HEK293 (cell line): Measurements from ENCODE around the gene GBA3.

Experiments used
- CTCF ChIA-PET: fragments of 350-600 bp; formaldehyde crosslinking; extraction: SDS; loops from one replicate; lab custom pipeline; 2021; ENCODE audit warnings: antibody characterized with exemption; lab: Yijun Ruan, JAX
- POLR2A ChIA-PET: fragments of 300-600 bp; formaldehyde crosslinking; extraction: SDS; loops from one replicate; lab custom pipeline; 2020; ENCODE audit warnings: antibody characterized with exemption, inconsistent platforms; lab: Yijun Ruan, JAX
- H3K27ac ChIP-seq: fragments of 200-500 bp; sonication (Bioruptor generic); 2 replicates; pipeline ENCODE4 v1.5.1; 2014; ENCODE audit warnings: low read depth, low read length, control low read depth, inconsistent platforms; ENCODE audit errors: extremely low read depth
- H3K36me3 ChIP-seq, 2 experiments: fragments of 200-500 bp in 1 of 2; sonication (Bioruptor generic) in 1 of 2; 1 replicate in 1 of 2; 2 replicates in 1 of 2; pipeline ENCODE4 v1.5.1; 2014 to 2017; ENCODE audit warnings: inconsistent platforms in 2 of 2, low read length in 2 of 2; ENCODE audit not compliant: control insufficient read depth in 2 of 2, insufficient read depth in 1 of 2
- H3K4me1 ChIP-seq: fragments of 200-500 bp; sonication (Bioruptor generic); 2 replicates; pipeline ENCODE4 v1.5.1; 2014; ENCODE audit warnings: mild to moderate bottlenecking, low read length, inconsistent platforms; ENCODE audit not compliant: control insufficient read depth, insufficient read depth
- H3K4me3 ChIP-seq: 2 replicates; pipeline ENCODE4 v1.5.1; 2011; ENCODE audit warnings: low read depth, mild to moderate bottlenecking, control low read depth, low read length, moderate library complexity
- H3K9me3 ChIP-seq: fragments of 200-500 bp; sonication (Bioruptor generic); 2 replicates; pipeline ENCODE4 v1.5.1; 2014; ENCODE audit warnings: low read depth, low read length, inconsistent platforms; ENCODE audit not compliant: control insufficient read depth, insufficient read depth
- IKZF3 ChIP-seq: fragments of 450-650 bp; IDR thresholded peaks from 2 replicates; pipeline ENCODE4 v1.5.0; 2018; ENCODE audit warnings: missing biosample characterization, mild to moderate bottlenecking, missing genetic modification characterization, moderate library complexity
- KLF16 ChIP-seq: fragments of 450-650 bp; formaldehyde crosslinking; IDR thresholded peaks from 2 replicates; pipeline ENCODE4 v1.5.1; 2017; ENCODE audit warnings: missing biosample characterization, missing genetic modification characterization
- OVOL3 ChIP-seq: fragments of 450-650 bp; formaldehyde crosslinking; IDR thresholded peaks from 2 replicates; pipeline ENCODE4 v1.5.1; 2016; ENCODE audit warnings: missing biosample characterization, missing genetic modification characterization
- PRDM1 ChIP-seq: fragments of 450-650 bp; formaldehyde crosslinking; IDR thresholded peaks from 2 replicates; pipeline ENCODE4; 2016; ENCODE audit warnings: missing biosample characterization, missing genetic modification characterization
- ZBTB48 ChIP-seq: fragments of 450-650 bp; formaldehyde crosslinking; IDR thresholded peaks from 2 replicates; pipeline ENCODE4 v1.5.1; 2016; ENCODE audit warnings: missing biosample characterization, missing genetic modification characterization
- ZFP3 ChIP-seq: fragments of 450-650 bp; formaldehyde crosslinking; IDR thresholded peaks from 2 replicates; pipeline ENCODE4 v1.5.1; 2016; ENCODE audit warnings: low read depth, missing biosample characterization, missing genetic modification characterization
- ZIC2 ChIP-seq: fragments of 450-650 bp; formaldehyde crosslinking; IDR thresholded peaks from 2 replicates; pipeline ENCODE4 v1.5.1; 2016; ENCODE audit warnings: missing biosample characterization, missing genetic modification characterization
- ZNF175 ChIP-seq: fragments of 450-650 bp; formaldehyde crosslinking; IDR thresholded peaks from 2 replicates; pipeline ENCODE4 v1.5.1; 2016; ENCODE audit warnings: missing biosample characterization, missing genetic modification characterization
- ZNF18 ChIP-seq: fragments of 450-650 bp; formaldehyde crosslinking; IDR thresholded peaks from 2 replicates; pipeline ENCODE4 v1.5.1; 2016; ENCODE audit warnings: missing biosample characterization, missing genetic modification characterization
- ZNF211 ChIP-seq: fragments of 450-650 bp; formaldehyde crosslinking; IDR thresholded peaks from 2 replicates; pipeline ENCODE4 v1.5.1; 2016; ENCODE audit warnings: low read depth, missing biosample characterization, missing genetic modification characterization
- ZNF214 ChIP-seq: fragments of 450-650 bp; formaldehyde crosslinking; IDR thresholded peaks from 2 replicates; pipeline ENCODE4 v1.5.1; 2017; ENCODE audit warnings: missing biosample characterization, mild to moderate bottlenecking, missing genetic modification characterization, borderline replicate concordance
- ZNF223 ChIP-seq: fragments of 450-650 bp; formaldehyde crosslinking; IDR thresholded peaks from 2 replicates; pipeline ENCODE4 v1.5.1; 2016; ENCODE audit warnings: missing biosample characterization, missing genetic modification characterization
- ZNF266 ChIP-seq: fragments of 450-650 bp; formaldehyde crosslinking; IDR thresholded peaks from 2 replicates; pipeline ENCODE4 v1.5.1; 2016; ENCODE audit warnings: missing biosample characterization, missing genetic modification characterization, low read depth
- ZNF391 ChIP-seq: fragments of 450-650 bp; formaldehyde crosslinking; IDR thresholded peaks from 2 replicates; pipeline ENCODE4 v1.5.1; 2016; ENCODE audit warnings: low read depth, missing biosample characterization, missing genetic modification characterization, borderline replicate concordance
- ZNF548 ChIP-seq: fragments of 450-650 bp; formaldehyde crosslinking; IDR thresholded peaks from 2 replicates; pipeline ENCODE4 v1.5.1; 2016; ENCODE audit warnings: missing biosample characterization, missing genetic modification characterization
- ZNF571 ChIP-seq: fragments of 450-650 bp; formaldehyde crosslinking; IDR thresholded peaks from 2 replicates; pipeline ENCODE4 v1.5.0; 2017; ENCODE audit warnings: missing biosample characterization, missing genetic modification characterization
- ZNF660 ChIP-seq: fragments of 450-650 bp; IDR thresholded peaks from 2 replicates; pipeline ENCODE4 v1.5.1; 2018; ENCODE audit warnings: missing biosample characterization, mild to moderate bottlenecking, missing genetic modification characterization
- ZNF747 ChIP-seq: fragments of 450-650 bp; formaldehyde crosslinking; IDR thresholded peaks from 2 replicates; pipeline ENCODE4 v1.5.1; 2016; ENCODE audit warnings: missing biosample characterization, missing genetic modification characterization
- ZNF76 ChIP-seq: fragments of 450-650 bp; formaldehyde crosslinking; IDR thresholded peaks from 2 replicates; pipeline ENCODE4; 2016; ENCODE audit warnings: low read depth, missing biosample characterization, missing genetic modification characterization, borderline replicate concordance
- ZNF768 ChIP-seq: fragments of 450-650 bp; formaldehyde crosslinking; IDR thresholded peaks from 2 replicates; pipeline ENCODE4 v1.5.1; 2018; ENCODE audit warnings: missing biosample characterization, mild to moderate bottlenecking, missing genetic modification characterization
- ZNF777 ChIP-seq: fragments of 450-650 bp; formaldehyde crosslinking; IDR thresholded peaks from 2 replicates; pipeline ENCODE4 v1.5.1; 2017; ENCODE audit warnings: missing biosample characterization, missing genetic modification characterization, borderline replicate concordance
- ZNF791 ChIP-seq: fragments of 450-650 bp; formaldehyde crosslinking; IDR thresholded peaks from 2 replicates; pipeline ENCODE4 v1.5.1; 2016; ENCODE audit warnings: missing biosample characterization, missing genetic modification characterization
- TF ChIP-seq, protein P1 (sequence below): fragments of 450-650 bp; formaldehyde crosslinking; IDR thresholded peaks from 2 replicates; pipeline ENCODE4 v1.5.1; 2016; ENCODE audit warnings: missing biosample characterization, missing genetic modification characterization
- TF ChIP-seq, protein P2 (sequence below): fragments of 450-650 bp; formaldehyde crosslinking; IDR thresholded peaks from 2 replicates; pipeline ENCODE4 v1.5.1; 2016; ENCODE audit warnings: missing biosample characterization, missing genetic modification characterization
- TF ChIP-seq, protein P3 (sequence below): fragments of 450-650 bp; IDR thresholded peaks from 2 replicates; pipeline ENCODE4 v1.5.1; 2018; ENCODE audit warnings: missing biosample characterization, mild to moderate bottlenecking, missing genetic modification characterization
- TF ChIP-seq, protein P4 (sequence below): fragments of 450-650 bp; formaldehyde crosslinking; IDR thresholded peaks from 2 replicates; pipeline ENCODE4 v1.5.1; 2017; ENCODE audit warnings: missing biosample characterization, missing genetic modification characterization

The GBA3 gene

DNA sequence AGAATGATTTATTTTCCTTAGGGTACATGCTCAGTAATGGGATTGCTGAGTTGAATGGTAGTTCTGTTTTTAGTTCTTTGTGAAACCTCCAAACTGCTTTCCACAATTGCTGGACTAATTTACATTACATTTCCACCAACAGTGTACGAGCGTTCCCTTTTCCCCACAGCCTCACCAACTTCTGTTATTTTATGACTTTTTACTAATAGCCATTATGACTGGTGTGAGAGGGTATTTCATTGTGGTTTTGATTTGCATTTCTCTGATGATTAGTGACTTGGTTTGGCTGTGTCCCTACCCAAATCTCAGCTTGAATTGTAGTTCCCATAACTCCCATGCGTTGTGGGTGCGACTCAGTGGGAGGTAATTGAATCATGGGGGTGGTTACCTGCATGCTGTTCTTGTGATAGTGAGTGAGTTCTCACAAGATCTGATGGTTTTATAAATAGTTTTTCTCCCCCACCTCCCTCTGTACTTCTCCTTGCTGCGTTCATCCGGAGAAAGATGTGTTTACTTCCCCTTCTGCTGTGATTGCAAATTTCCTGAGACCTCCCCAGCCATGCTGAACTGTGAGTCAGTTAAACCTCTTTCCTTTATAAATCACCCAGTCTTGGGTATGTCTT lies 95.1 kb downstream of the GBA3 start:
- H3K27ac ChIP-seq, result no peak overlapping the region
- H3K36me3 ChIP-seq, result no peaks in the 10 kb centered on the region
- TF ChIP-seq, protein P1, sequence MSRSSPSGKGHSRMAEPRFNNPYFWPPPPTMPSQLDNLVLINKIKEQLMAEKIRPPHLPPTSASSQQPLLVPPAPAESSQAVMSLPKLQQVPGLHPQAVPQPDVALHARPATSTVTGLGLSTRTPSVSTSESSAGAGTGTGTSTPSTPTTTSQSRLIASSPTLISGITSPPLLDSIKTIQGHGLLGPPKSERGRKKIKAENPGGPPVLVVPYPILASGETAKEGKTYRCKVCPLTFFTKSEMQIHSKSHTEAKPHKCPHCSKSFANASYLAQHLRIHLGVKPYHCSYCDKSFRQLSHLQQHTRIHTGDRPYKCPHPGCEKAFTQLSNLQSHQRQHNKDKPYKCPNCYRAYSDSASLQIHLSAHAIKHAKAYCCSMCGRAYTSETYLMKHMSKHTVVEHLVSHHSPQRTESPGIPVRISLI (tag by site-specific recombination), result no peak
- TF ChIP-seq OVOL3 (tag by site-specific recombination), result no peak
- TF ChIP-seq ZNF777 (tag by site-specific recombination), result no peak
- TF ChIP-seq ZNF571 (tag by site-specific recombination), result no peak
- TF ChIP-seq ZNF76 (tag by site-specific recombination), result no peak
- no peak for TF ChIP-seq ZNF768 (tag by site-specific recombination)
- TF ChIP-seq ZNF660 (tag by site-specific recombination), result no peak
- no peak for TF ChIP-seq ZNF175 (tag by site-specific recombination)
- TF ChIP-seq ZNF211 (tag by site-specific recombination), result no peak
- TF ChIP-seq ZNF548 (tag by site-specific recombination), result no peak
- TF ChIP-seq, protein P2, sequence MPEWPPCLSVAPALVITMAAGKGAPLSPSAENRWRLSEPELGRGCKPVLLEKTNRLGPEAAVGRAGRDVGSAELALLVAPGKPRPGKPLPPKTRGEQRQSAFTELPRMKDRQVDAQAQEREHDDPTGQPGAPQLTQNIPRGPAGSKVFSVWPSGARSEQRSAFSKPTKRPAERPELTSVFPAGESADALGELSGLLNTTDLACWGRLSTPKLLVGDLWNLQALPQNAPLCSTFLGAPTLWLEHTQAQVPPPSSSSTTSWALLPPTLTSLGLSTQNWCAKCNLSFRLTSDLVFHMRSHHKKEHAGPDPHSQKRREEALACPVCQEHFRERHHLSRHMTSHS (tag by site-specific recombination), result no peak
- TF ChIP-seq ZNF391, result no peak
- no peak for TF ChIP-seq ZNF223 (tag by site-specific recombination)
- no peak for TF ChIP-seq ZNF791
- TF ChIP-seq ZNF747 (tag by site-specific recombination), result no peak
- CTCF ChIA-PET, result no interaction called here
- H3K4me1 ChIP-seq, result no peaks in the 10 kb centered on the region
- no peak overlapping the region for H3K4me3 ChIP-seq
- H3K9me3 ChIP-seq, result no peaks in the 10 kb centered on the region
- POLR2A ChIA-PET, result no interaction called here

DNA sequence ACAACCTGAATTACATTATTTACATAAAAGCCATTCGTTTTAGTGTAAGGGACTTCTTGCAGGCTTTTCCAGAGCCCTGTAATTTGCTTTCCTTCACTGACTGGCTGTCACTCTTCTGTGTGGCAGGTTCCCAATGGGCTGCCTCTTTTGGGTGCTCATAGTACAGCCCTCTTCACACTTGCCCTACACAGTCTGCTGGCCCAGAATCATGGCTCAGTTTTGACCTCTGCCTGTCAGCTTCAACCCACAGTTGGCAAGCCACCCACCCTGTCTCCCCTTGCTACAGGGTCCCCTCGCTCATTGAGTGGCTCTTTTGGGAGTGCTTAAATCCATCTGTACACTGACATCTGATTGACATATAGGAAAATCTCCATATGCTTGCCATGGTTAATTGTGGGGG lies 97.9 kb downstream of the GBA3 start:
- ChIA-PET CTCF (no interaction called here), POLR2A (no interaction called here)
- Histone ChIP-seq H3K36me3 (no peaks in the 10 kb centered on the region), H3K27ac (no peak overlapping the region), H3K4me3 (no peak overlapping the region), H3K9me3 (no peaks in the 10 kb centered on the region), H3K4me1 (no peaks in the 10 kb centered on the region)
- no peak for TF ChIP-seq ZNF76 (tag by site-specific recombination)
- no peak for TF ChIP-seq ZIC2 (tag by site-specific recombination)
- TF ChIP-seq ZBTB48 (tag by site-specific recombination), result no peak
- no peak for TF ChIP-seq ZNF211 (tag by site-specific recombination)
- no peak for TF ChIP-seq PRDM1 (tag by site-specific recombination)
- TF ChIP-seq KLF16 (tag by site-specific recombination), result no peak
- no peak for TF ChIP-seq ZNF266 (tag by site-specific recombination)
- no peak for TF ChIP-seq IKZF3 (tag by site-specific recombination)
- TF ChIP-seq, protein P3, sequence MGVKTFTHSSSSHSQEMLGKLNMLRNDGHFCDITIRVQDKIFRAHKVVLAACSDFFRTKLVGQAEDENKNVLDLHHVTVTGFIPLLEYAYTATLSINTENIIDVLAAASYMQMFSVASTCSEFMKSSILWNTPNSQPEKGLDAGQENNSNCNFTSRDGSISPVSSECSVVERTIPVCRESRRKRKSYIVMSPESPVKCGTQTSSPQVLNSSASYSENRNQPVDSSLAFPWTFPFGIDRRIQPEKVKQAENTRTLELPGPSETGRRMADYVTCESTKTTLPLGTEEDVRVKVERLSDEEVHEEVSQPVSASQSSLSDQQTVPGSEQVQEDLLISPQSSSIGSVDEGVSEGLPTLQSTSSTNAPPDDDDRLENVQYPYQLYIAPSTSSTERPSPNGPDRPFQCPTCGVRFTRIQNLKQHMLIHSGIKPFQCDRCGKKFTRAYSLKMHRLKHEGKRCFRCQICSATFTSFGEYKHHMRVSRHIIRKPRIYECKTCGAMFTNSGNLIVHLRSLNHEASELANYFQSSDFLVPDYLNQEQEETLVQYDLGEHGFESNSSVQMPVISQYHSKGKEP (tag by site-specific recombination), result no peak
- TF ChIP-seq ZNF18 (tag by site-specific recombination), result no peak
- no peak for TF ChIP-seq ZNF214 (tag by site-specific recombination)
- TF ChIP-seq ZFP3 (tag by site-specific recombination), result no peak
- TF ChIP-seq, protein P4, sequence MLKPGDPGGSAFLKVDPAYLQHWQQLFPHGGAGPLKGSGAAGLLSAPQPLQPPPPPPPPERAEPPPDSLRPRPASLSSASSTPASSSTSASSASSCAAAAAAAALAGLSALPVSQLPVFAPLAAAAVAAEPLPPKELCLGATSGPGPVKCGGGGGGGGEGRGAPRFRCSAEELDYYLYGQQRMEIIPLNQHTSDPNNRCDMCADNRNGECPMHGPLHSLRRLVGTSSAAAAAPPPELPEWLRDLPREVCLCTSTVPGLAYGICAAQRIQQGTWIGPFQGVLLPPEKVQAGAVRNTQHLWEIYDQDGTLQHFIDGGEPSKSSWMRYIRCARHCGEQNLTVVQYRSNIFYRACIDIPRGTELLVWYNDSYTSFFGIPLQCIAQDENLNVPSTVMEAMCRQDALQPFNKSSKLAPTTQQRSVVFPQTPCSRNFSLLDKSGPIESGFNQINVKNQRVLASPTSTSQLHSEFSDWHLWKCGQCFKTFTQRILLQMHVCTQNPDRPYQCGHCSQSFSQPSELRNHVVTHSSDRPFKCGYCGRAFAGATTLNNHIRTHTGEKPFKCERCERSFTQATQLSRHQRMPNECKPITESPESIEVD, result no peak
